Caco-2 (cell line): ENCODE results near the gene SV2B. TPM values are rescaled to one million over a fixed set of nuclear protein-coding genes. Genes with fewer than 3 reads are reported as not detected.

Experiments used
- BruUV-seq: library from RNA; stranded (reverse); fragments of 400-500 nt; replicated peaks from 2 replicates; lab custom pipeline; 2021; lab: Mats Ljungman, UMichigan
- CTCF ChIA-PET: fragments of 300-600 bp; sonication (Branson Sonifier 250); formaldehyde crosslinking; loops from one replicate; lab custom pipeline; 2022; ENCODE audit warnings: antibody characterized with exemption; lab: Charles Lee
- POLR2A ChIA-PET: fragments of 300-600 bp; sonication (Branson Sonifier 250); formaldehyde crosslinking; loops from one replicate; lab custom pipeline; 2022; ENCODE audit warnings: antibody characterized with exemption; lab: Charles Lee
- DNase-seq, 2 experiments: peaks; one replicate each; pipeline versions ENCODE4 v3.0.0 to v3.0.0-alpha.2; 2020 to 2022
- H3K27me3 ChIP-seq: replicated peaks from 2 replicates; pipeline ENCODE4 v1.6.0; 2011; ENCODE audit warnings: low read length; ENCODE audit not compliant: control insufficient read depth, insufficient read depth
- H3K36me3 ChIP-seq: 2 replicates; pipeline ENCODE4 v1.5.1; 2011; ENCODE audit warnings: low read length; ENCODE audit not compliant: control insufficient read depth, insufficient read depth
- H3K4me1 ChIP-seq: fragments of 250-450 bp; sonication (Bioruptor Pico); 2 replicates; pipeline ENCODE4 v1.5.1; 2020; ENCODE audit warnings: mild to moderate bottlenecking
- H3K4me3 ChIP-seq: 2 replicates; pipeline ENCODE4 v1.5.1; 2011; ENCODE audit warnings: low read depth, mild to moderate bottlenecking, control low read depth, low read length
- H3K9me3 ChIP-seq: fragments of 250-450 bp; sonication (Bioruptor Pico); 2 replicates; pipeline ENCODE4 v1.5.1; 2020; ENCODE audit warnings: mild to moderate bottlenecking, moderate library complexity
- H3K27ac Mint-ChIP-seq: one replicate; pipeline ENCODE4 v1.8.0; 2022; ENCODE audit warnings: mixed read lengths; ENCODE audit not compliant: unreplicated experiment
- H3K27me3 Mint-ChIP-seq: one replicate; pipeline ENCODE4 v1.8.0; 2022; ENCODE audit warnings: mixed read lengths; ENCODE audit not compliant: insufficient read depth, unreplicated experiment
- H3K36me3 Mint-ChIP-seq: one replicate; pipeline ENCODE4 v1.8.0; 2022; ENCODE audit warnings: mild to moderate bottlenecking, mixed read lengths; ENCODE audit not compliant: insufficient read depth, unreplicated experiment
- H3K4me1 Mint-ChIP-seq: one replicate; pipeline ENCODE4 v1.8.0; 2022; ENCODE audit warnings: low read depth, mixed read lengths; ENCODE audit not compliant: unreplicated experiment
- H3K4me3 Mint-ChIP-seq: one replicate; pipeline ENCODE4 v1.8.0; 2022; ENCODE audit warnings: mild to moderate bottlenecking, moderate library complexity, mixed read lengths; ENCODE audit not compliant: unreplicated experiment
- H3K9me3 Mint-ChIP-seq: one replicate; pipeline ENCODE4 v1.8.0; 2022; ENCODE audit warnings: mixed read lengths; ENCODE audit not compliant: unreplicated experiment
- intact Hi-C: fragments of 100-400 bp; cut with micrococcal nuclease; formaldehyde crosslinking; loops from one replicate; pipeline ENCODE4 v1.10.0; 2022; ENCODE audit not compliant: unreplicated experiment
- total RNA-seq: library from RNA; stranded (reverse); gene quantifications from 2 replicates; pipeline ENCODE4 v1.2.3, GENCODE V29; 2022
- TF ChIP-seq, protein P1 (sequence below), 2 experiments: fragments of 200-600 bp in 1 of 2; IDR thresholded peaks; 1 replicate in 1 of 2; 2 replicates in 1 of 2; pipeline versions ENCODE4 v1.5.1 to v1.8.0; 2011 to 2022; ENCODE audit warnings: antibody characterized with exemption in 1 of 2, control low read depth in 1 of 2, inconsistent platforms in 1 of 2, low read depth in 1 of 2, low read length in 1 of 2, mild to moderate bottlenecking in 1 of 2, moderate library complexity in 1 of 2; ENCODE audit not compliant: insufficient read depth in 1 of 2, severe bottlenecking in 1 of 2, unreplicated experiment in 1 of 2

SV2B gene
- total RNA-seq, 1 experiment from 2014 or later = not detected

- no peaks in the 10 kb centered on the region for H3K4me1 ChIP-seq
- H3K36me3 ChIP-seq = no peaks in the 10 kb centered on the region
- POLR2A ChIA-PET = no interaction called here
- Mint-ChIP-seq H3K4me1 (no peaks in the 10 kb centered on the region), H3K4me3 (no peak overlapping the region), H3K27ac (no peak overlapping the region), H3K36me3 (no peaks in the 10 kb centered on the region), H3K9me3 (no peaks in the 10 kb centered on the region), H3K27me3 (peaks cover 31% of the 10 kb centered on the region)
- TF ChIP-seq, protein P1, sequence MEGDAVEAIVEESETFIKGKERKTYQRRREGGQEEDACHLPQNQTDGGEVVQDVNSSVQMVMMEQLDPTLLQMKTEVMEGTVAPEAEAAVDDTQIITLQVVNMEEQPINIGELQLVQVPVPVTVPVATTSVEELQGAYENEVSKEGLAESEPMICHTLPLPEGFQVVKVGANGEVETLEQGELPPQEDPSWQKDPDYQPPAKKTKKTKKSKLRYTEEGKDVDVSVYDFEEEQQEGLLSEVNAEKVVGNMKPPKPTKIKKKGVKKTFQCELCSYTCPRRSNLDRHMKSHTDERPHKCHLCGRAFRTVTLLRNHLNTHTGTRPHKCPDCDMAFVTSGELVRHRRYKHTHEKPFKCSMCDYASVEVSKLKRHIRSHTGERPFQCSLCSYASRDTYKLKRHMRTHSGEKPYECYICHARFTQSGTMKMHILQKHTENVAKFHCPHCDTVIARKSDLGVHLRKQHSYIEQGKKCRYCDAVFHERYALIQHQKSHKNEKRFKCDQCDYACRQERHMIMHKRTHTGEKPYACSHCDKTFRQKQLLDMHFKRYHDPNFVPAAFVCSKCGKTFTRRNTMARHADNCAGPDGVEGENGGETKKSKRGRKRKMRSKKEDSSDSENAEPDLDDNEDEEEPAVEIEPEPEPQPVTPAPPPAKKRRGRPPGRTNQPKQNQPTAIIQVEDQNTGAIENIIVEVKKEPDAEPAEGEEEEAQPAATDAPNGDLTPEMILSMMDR (IDR thresholded peaks at IDR 0.05; ENCODE audit: insufficient read depth in 1 of 2, low read depth in 1 of 2, low read length in 1 of 2, severe bottlenecking in 1 of 2, unreplicated experiment in 1 of 2) = no peak
- BruUV-seq = no TSS peak
- no peak for DNase-seq
- intact Hi-C loops = no loop called here
- CTCF ChIA-PET = no interaction called here
- H3K4me3 ChIP-seq = no peak overlapping the region
- H3K9me3 ChIP-seq = no peaks in the 10 kb centered on the region
- no peaks in the 10 kb centered on the region for H3K27me3 ChIP-seq
Measured at GRCh38 chr15:91199511-91199910, 99.5 kb downstream of the SV2B start.

DNA sequence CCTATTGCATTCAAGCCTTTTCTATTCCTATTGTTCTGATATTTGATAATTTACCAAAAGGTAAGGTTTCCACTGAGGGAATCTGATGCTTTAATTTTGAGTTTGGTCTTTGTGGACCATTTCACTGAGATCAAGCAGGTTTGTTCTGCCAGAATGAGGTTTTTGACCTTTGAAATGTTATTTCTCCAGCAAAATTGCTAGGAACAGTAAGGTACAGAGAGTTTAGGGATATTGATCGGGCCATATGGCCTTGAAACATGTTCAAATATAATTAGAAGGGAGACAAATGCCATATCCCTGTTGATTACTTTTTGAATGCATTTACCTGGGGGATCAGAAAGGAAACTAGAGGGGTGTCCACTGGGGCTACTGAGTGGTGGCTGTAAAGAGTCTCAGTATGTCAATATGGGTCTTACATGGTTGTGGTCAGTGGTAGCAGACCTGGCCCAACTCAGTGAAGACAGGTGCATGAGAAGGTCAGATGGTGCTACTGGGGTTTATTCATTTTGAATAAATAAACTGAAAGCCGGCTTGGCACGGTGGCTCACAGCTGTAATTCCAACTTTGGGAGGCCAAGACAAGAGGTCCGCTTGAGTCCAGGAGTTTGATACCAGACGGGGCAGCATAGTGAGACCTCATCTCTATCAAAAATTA lies 100.2 kb downstream of the SV2B start:
- intact Hi-C loops = no loop called here
- H3K9me3 ChIP-seq = no peaks in the 10 kb centered on the region
- no peak for DNase-seq
- no TSS peak for BruUV-seq
- H3K36me3 ChIP-seq = no peaks in the 10 kb centered on the region
- no peaks in the 10 kb centered on the region for H3K4me1 Mint-ChIP-seq
- H3K9me3 Mint-ChIP-seq = no peaks in the 10 kb centered on the region
- no peak overlapping the region for H3K4me3 ChIP-seq
- H3K27me3 Mint-ChIP-seq = peaks cover 31% of the 10 kb centered on the region
- ChIA-PET POLR2A (no interaction called here), CTCF (no interaction called here)
- H3K27ac Mint-ChIP-seq = no peak overlapping the region
- no peaks in the 10 kb centered on the region for H3K36me3 Mint-ChIP-seq
- TF ChIP-seq, protein P1 (IDR thresholded peaks at IDR 0.05; ENCODE audit: insufficient read depth in 1 of 2, low read depth in 1 of 2, low read length in 1 of 2, severe bottlenecking in 1 of 2, unreplicated experiment in 1 of 2) = no peak
- H3K4me1 ChIP-seq = no peaks in the 10 kb centered on the region
- no peaks in the 10 kb centered on the region for H3K27me3 ChIP-seq
- H3K4me3 Mint-ChIP-seq = no peak overlapping the region

- TF ChIP-seq, protein P1 (IDR thresholded peaks at IDR 0.05; ENCODE audit: insufficient read depth in 1 of 2, low read depth in 1 of 2, low read length in 1 of 2, severe bottlenecking in 1 of 2, unreplicated experiment in 1 of 2) = no peak
- H3K4me3 Mint-ChIP-seq = no peak overlapping the region
- no peak overlapping the region for H3K27ac Mint-ChIP-seq
- POLR2A ChIA-PET = no interaction called here
- Histone ChIP-seq H3K27me3 (no peaks in the 10 kb centered on the region), H3K9me3 (no peaks in the 10 kb centered on the region), H3K4me1 (no peaks in the 10 kb centered on the region), H3K4me3 (no peak overlapping the region), H3K36me3 (no peaks in the 10 kb centered on the region)
- intact Hi-C loops = no loop called here
- CTCF ChIA-PET = no interaction called here
- H3K27me3 Mint-ChIP-seq = peaks cover 33% of the 10 kb centered on the region
- BruUV-seq = no TSS peak
- H3K4me1 Mint-ChIP-seq = no peaks in the 10 kb centered on the region
- H3K36me3 Mint-ChIP-seq = no peaks in the 10 kb centered on the region
- H3K9me3 Mint-ChIP-seq = no peaks in the 10 kb centered on the region
- DNase-seq = no peak
Measured at GRCh38 chr15:91202510-91203102, 102.5 kb downstream of the SV2B start.
